T follicular helper cell (primary cell): ENCODE data around the gene CNOT8.

Experiments used
- DNase-seq: peaks from one replicate; pipeline ENCODE4 v3.0.0-alpha.2; 2020; ENCODE audit warnings: low read depth

CNOT8 gene

GRCh38 chr5:154923441-154924430 is 65.3 kb downstream of the CNOT8 start:
- no peak for DNase-seq
